RWPE2 (cell line): Measurements from ENCODE around the gene USP43.
"Not testable (repeated sequence)": the region's sequence is repeated elsewhere in the genome, so short reads cannot be mapped to it uniquely, and the experiment has no call there.

Experiments
- ATAC-seq: fragments of 200-7000 bp; cut with Tn5 transposase; 3 replicates; pipeline ENCODE4 v1.9.1; 2021; ENCODE audit warnings: low read depth
- DNase-seq: peaks from one replicate; pipeline ENCODE4 v3.0.0-alpha.2; 2020; ENCODE audit warnings: low spot score
- H3K27ac ChIP-seq: fragments of 450-650 bp; 2 replicates; pipeline ENCODE4 v1.5.1; 2017; ENCODE audit warnings: mild to moderate bottlenecking; ENCODE audit not compliant: poor library complexity, severe bottlenecking
- H3K27me3 ChIP-seq: fragments of 250-450 bp; sonication (Bioruptor Pico); 2 replicates; pipeline ENCODE4 v1.5.1; 2021; ENCODE audit warnings: mild to moderate bottlenecking, moderate library complexity; ENCODE audit not compliant: insufficient read depth, poor library complexity, severe bottlenecking
- H3K36me3 ChIP-seq: fragments of 250-450 bp; sonication (Bioruptor Pico); 2 replicates; pipeline ENCODE4 v1.5.1; 2020; ENCODE audit warnings: low read depth, mild to moderate bottlenecking, moderate library complexity
- H3K4me1 ChIP-seq: fragments of 250-450 bp; sonication (Bioruptor Pico); 2 replicates; pipeline ENCODE4 v1.5.1; 2021; ENCODE audit warnings: mild to moderate bottlenecking, moderate library complexity; ENCODE audit not compliant: insufficient read depth, poor library complexity, severe bottlenecking
- H3K4me3 ChIP-seq: fragments of 250-450 bp; sonication (Bioruptor Pico); 2 replicates; pipeline ENCODE4 v1.5.1; 2021; ENCODE audit warnings: mild to moderate bottlenecking, moderate library complexity; ENCODE audit not compliant: severe bottlenecking
- H3K9me3 ChIP-seq: fragments of 250-450 bp; sonication (Bioruptor Pico); 2 replicates; pipeline ENCODE4 v1.5.1; 2021; ENCODE audit warnings: mild to moderate bottlenecking, moderate library complexity; ENCODE audit not compliant: severe bottlenecking
- TF ChIP-seq, protein P1 (sequence below): fragments of 450-650 bp; IDR thresholded peaks from one replicate; pipeline ENCODE4 v1.5.1; 2017; ENCODE audit warnings: mild to moderate bottlenecking, moderate library complexity; ENCODE audit not compliant: poor library complexity, severe bottlenecking

The USP43 gene

GRCh38 chr17:9632741-9633140 lies 12.6 kb upstream of the USP43 start:
- no peaks in the 10 kb centered on the region for H3K36me3 ChIP-seq
- no peak overlapping the region for H3K27ac ChIP-seq
- H3K27me3 ChIP-seq: no peaks in the 10 kb centered on the region
- H3K4me3 ChIP-seq: no peak overlapping the region
- DNase-seq (no peak), ATAC-seq (no peak)
- H3K9me3 ChIP-seq: no peaks in the 10 kb centered on the region
- peaks cover 4% of the 10 kb centered on the region for H3K4me1 ChIP-seq
- TF ChIP-seq, protein P1, sequence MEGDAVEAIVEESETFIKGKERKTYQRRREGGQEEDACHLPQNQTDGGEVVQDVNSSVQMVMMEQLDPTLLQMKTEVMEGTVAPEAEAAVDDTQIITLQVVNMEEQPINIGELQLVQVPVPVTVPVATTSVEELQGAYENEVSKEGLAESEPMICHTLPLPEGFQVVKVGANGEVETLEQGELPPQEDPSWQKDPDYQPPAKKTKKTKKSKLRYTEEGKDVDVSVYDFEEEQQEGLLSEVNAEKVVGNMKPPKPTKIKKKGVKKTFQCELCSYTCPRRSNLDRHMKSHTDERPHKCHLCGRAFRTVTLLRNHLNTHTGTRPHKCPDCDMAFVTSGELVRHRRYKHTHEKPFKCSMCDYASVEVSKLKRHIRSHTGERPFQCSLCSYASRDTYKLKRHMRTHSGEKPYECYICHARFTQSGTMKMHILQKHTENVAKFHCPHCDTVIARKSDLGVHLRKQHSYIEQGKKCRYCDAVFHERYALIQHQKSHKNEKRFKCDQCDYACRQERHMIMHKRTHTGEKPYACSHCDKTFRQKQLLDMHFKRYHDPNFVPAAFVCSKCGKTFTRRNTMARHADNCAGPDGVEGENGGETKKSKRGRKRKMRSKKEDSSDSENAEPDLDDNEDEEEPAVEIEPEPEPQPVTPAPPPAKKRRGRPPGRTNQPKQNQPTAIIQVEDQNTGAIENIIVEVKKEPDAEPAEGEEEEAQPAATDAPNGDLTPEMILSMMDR: no peak

DNA sequence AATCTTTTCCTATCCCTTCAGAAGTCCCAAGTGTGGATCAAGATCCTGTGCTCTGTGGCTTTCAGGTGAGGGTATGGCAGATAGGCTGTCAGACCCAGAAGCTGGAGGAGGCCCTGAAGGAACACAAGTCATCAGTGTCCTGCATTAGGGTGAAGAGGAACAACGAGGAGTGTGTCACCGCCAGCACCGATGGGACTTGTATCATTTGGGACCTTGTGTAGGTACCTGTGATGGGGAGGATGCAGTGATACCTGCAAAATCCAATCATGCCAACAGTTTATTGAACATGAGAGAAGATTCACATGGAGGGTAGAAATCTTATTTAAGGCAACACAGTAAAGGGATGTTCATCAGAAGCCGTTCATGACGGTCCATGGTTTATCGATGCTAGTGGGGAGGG lies 10.0 kb upstream of the USP43 start:
- H3K27ac ChIP-seq: no peak overlapping the region
- H3K9me3 ChIP-seq: no peaks in the 10 kb centered on the region
- no peaks in the 10 kb centered on the region for H3K36me3 ChIP-seq
- H3K4me3 ChIP-seq: no peak overlapping the region
- no peaks in the 10 kb centered on the region for H3K27me3 ChIP-seq
- TF ChIP-seq, protein P1: no peak
- ATAC-seq (no peak), DNase-seq (no peak)
- H3K4me1 ChIP-seq: peaks cover 4% of the 10 kb centered on the region

DNA sequence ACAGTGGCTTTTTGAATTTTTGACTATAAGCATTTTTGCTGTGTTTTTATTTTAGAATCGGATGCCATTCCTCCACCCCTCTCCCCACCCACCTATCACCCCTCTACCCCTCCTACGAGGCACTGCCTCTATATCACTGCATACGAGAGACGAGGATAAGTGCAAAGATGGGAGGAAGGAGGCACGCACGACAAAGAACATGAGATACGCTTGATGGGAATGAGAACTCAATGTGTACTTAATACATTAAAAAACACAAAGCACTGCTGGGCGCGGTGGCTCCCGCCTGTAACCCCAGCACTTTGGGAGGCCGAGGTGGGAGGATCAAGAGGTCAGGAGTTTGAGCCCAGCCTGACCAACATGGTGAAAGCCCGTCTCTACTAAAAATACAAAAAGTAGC lies 8.8 kb upstream of the USP43 start:
- H3K4me3 ChIP-seq: no peak overlapping the region
- ATAC-seq (no peak), DNase-seq (no peak)
- no peak overlapping the region for H3K27ac ChIP-seq
- TF ChIP-seq, protein P1: no peak
- H3K27me3 ChIP-seq: no peaks in the 10 kb centered on the region
- no peaks in the 10 kb centered on the region for H3K36me3 ChIP-seq
- no peaks in the 10 kb centered on the region for H3K9me3 ChIP-seq
- peaks cover 4% of the 10 kb centered on the region for H3K4me1 ChIP-seq

DNA sequence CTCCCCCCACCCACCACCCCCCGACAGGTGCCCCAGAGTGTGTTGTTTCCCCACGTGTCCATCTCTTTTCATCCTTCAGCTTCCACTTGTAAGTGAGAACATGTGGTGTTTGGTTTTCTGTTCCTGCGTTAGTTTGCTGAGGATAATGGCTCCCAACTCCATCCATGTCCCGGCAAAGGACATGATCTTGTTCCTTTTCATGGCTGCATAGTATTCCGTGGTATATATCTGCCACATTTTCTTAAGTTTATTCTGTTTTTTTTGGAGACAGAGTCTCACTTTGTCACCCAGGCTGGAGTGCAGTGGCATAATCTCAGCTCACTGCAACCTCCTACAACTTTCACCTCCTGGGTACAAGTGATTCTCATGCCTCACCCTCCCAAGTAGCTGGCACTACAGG lies 4.9 kb upstream of the USP43 start:
- H3K27ac ChIP-seq, DNase-seq, H3K4me3 ChIP-seq, H3K27me3 ChIP-seq, H3K9me3 ChIP-seq, ATAC-seq, H3K4me1 ChIP-seq, H3K36me3 ChIP-seq: not testable (repeated sequence)

- Histone ChIP-seq H3K4me1 (peaks cover 16% of the 10 kb centered on the region), H3K9me3 (no peaks in the 10 kb centered on the region), H3K36me3 (no peaks in the 10 kb centered on the region), H3K27ac (no peak overlapping the region), H3K4me3 (no peak overlapping the region), H3K27me3 (no peaks in the 10 kb centered on the region)
- TF ChIP-seq, protein P1: no peak
- DNase-seq (no peak), ATAC-seq (no peak)
Measured at GRCh38 chr17:9643611-9644010, 1.7 kb upstream of the USP43 start.
